ENCODE data around the gene C1RL.

DNA sequence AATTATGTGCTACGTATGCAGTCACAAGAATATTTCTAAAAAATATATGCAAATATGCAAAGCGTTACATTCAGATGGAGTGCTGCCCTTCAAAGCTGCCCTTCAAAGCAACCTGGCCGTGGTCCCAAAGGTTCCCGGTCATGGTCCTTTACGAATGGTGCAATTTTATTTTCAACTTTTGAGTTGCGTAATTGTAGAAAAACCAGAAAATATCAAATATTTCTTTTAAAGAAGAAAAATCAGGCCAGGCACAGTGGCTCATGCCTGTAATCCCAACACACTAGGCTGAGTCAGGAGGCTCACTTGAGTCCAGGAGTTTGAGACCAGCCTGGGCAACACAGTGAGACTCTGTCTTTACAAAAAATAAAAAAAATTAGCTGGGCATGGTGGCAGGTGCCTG, 42.5 kb upstream of the C1RL start:
- TF ChIP-seq POLR2A (IDR thresholded peaks at IDR 0.05) = no peak
- TF ChIP-seq, protein P1, sequence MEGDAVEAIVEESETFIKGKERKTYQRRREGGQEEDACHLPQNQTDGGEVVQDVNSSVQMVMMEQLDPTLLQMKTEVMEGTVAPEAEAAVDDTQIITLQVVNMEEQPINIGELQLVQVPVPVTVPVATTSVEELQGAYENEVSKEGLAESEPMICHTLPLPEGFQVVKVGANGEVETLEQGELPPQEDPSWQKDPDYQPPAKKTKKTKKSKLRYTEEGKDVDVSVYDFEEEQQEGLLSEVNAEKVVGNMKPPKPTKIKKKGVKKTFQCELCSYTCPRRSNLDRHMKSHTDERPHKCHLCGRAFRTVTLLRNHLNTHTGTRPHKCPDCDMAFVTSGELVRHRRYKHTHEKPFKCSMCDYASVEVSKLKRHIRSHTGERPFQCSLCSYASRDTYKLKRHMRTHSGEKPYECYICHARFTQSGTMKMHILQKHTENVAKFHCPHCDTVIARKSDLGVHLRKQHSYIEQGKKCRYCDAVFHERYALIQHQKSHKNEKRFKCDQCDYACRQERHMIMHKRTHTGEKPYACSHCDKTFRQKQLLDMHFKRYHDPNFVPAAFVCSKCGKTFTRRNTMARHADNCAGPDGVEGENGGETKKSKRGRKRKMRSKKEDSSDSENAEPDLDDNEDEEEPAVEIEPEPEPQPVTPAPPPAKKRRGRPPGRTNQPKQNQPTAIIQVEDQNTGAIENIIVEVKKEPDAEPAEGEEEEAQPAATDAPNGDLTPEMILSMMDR (IDR thresholded peaks at IDR 0.05) = no peak

All from uterus (tissue), 2 donors.